HEK293 (cell line): Measurements from ENCODE around the gene PNMA8A.
A peak's percentile ranks its signal among the peaks of the same experiment; 100 is the strongest.

Experiments used
- CTCF ChIA-PET: fragments of 350-600 bp; formaldehyde crosslinking; extraction: SDS; loops from one replicate; lab custom pipeline; 2021; ENCODE audit warnings: antibody characterized with exemption; lab: Yijun Ruan, JAX
- POLR2A ChIA-PET: fragments of 300-600 bp; formaldehyde crosslinking; extraction: SDS; loops from one replicate; lab custom pipeline; 2020; ENCODE audit warnings: antibody characterized with exemption, inconsistent platforms; lab: Yijun Ruan, JAX
- H3K27ac ChIP-seq: fragments of 200-500 bp; sonication (Bioruptor generic); 2 replicates; pipeline ENCODE4 v1.5.1; 2014; ENCODE audit warnings: low read depth, low read length, control low read depth, inconsistent platforms; ENCODE audit errors: extremely low read depth
- H3K36me3 ChIP-seq, 2 experiments: fragments of 200-500 bp in 1 of 2; sonication (Bioruptor generic) in 1 of 2; 1 replicate in 1 of 2; 2 replicates in 1 of 2; pipeline ENCODE4 v1.5.1; 2014 to 2017; ENCODE audit warnings: inconsistent platforms in 2 of 2, low read length in 2 of 2; ENCODE audit not compliant: control insufficient read depth in 2 of 2, insufficient read depth in 1 of 2
- H3K4me1 ChIP-seq: fragments of 200-500 bp; sonication (Bioruptor generic); 2 replicates; pipeline ENCODE4 v1.5.1; 2014; ENCODE audit warnings: mild to moderate bottlenecking, low read length, inconsistent platforms; ENCODE audit not compliant: control insufficient read depth, insufficient read depth
- H3K4me3 ChIP-seq: 2 replicates; pipeline ENCODE4 v1.5.1; 2011; ENCODE audit warnings: low read depth, mild to moderate bottlenecking, control low read depth, low read length, moderate library complexity
- H3K9me3 ChIP-seq: fragments of 200-500 bp; sonication (Bioruptor generic); 2 replicates; pipeline ENCODE4 v1.5.1; 2014; ENCODE audit warnings: low read depth, low read length, inconsistent platforms; ENCODE audit not compliant: control insufficient read depth, insufficient read depth
- KLF16 ChIP-seq: fragments of 450-650 bp; formaldehyde crosslinking; IDR thresholded peaks from 2 replicates; pipeline ENCODE4 v1.5.1; 2017; ENCODE audit warnings: missing biosample characterization, missing genetic modification characterization
- TCF7L2 ChIP-seq: IDR thresholded peaks from 2 replicates; pipeline ENCODE4 v1.6.1; 2011; ENCODE audit warnings: low read depth, mild to moderate bottlenecking, inconsistent platforms, low read length, moderate library complexity, borderline replicate concordance
- ZBTB21 ChIP-seq: fragments of 450-650 bp; formaldehyde crosslinking; IDR thresholded peaks from 2 replicates; pipeline ENCODE4 v1.5.1; 2017; ENCODE audit warnings: missing biosample characterization, missing genetic modification characterization
- ZBTB49 ChIP-seq: fragments of 450-650 bp; formaldehyde crosslinking; IDR thresholded peaks from 2 replicates; pipeline ENCODE4 v1.5.1; 2016; ENCODE audit warnings: missing biosample characterization, missing genetic modification characterization, low read depth
- ZNF16 ChIP-seq: fragments of 450-650 bp; formaldehyde crosslinking; IDR thresholded peaks from 2 replicates; pipeline ENCODE4 v1.5.1; 2016; ENCODE audit warnings: low read depth, missing biosample characterization, missing genetic modification characterization
- ZNF174 ChIP-seq: fragments of 450-650 bp; formaldehyde crosslinking; IDR thresholded peaks from 2 replicates; pipeline ENCODE4 v1.5.0; 2017; ENCODE audit warnings: missing biosample characterization, mild to moderate bottlenecking, missing genetic modification characterization
- ZNF202 ChIP-seq: fragments of 450-650 bp; formaldehyde crosslinking; IDR thresholded peaks from 2 replicates; pipeline ENCODE4 v1.5.1; 2016; ENCODE audit warnings: missing biosample characterization, missing genetic modification characterization, borderline replicate concordance
- ZNF211 ChIP-seq: fragments of 450-650 bp; formaldehyde crosslinking; IDR thresholded peaks from 2 replicates; pipeline ENCODE4 v1.5.1; 2016; ENCODE audit warnings: low read depth, missing biosample characterization, missing genetic modification characterization
- ZNF248 ChIP-seq: fragments of 450-650 bp; formaldehyde crosslinking; IDR thresholded peaks from 2 replicates; pipeline ENCODE4 v1.5.1; 2017; ENCODE audit warnings: missing biosample characterization, missing genetic modification characterization
- ZNF26 ChIP-seq: fragments of 450-650 bp; formaldehyde crosslinking; IDR thresholded peaks from 2 replicates; pipeline ENCODE4 v1.5.1; 2016; ENCODE audit warnings: missing biosample characterization, missing genetic modification characterization
- ZNF266 ChIP-seq: fragments of 450-650 bp; formaldehyde crosslinking; IDR thresholded peaks from 2 replicates; pipeline ENCODE4 v1.5.1; 2016; ENCODE audit warnings: missing biosample characterization, missing genetic modification characterization, low read depth
- ZNF362 ChIP-seq: fragments of 450-650 bp; formaldehyde crosslinking; IDR thresholded peaks from 2 replicates; pipeline ENCODE4 v1.5.1; 2016; ENCODE audit warnings: missing biosample characterization, missing genetic modification characterization
- ZNF37A ChIP-seq: fragments of 450-650 bp; IDR thresholded peaks from 2 replicates; pipeline ENCODE4 v1.5.1; 2018; ENCODE audit warnings: missing biosample characterization, missing genetic modification characterization
- ZNF391 ChIP-seq: fragments of 450-650 bp; formaldehyde crosslinking; IDR thresholded peaks from 2 replicates; pipeline ENCODE4 v1.5.1; 2016; ENCODE audit warnings: low read depth, missing biosample characterization, missing genetic modification characterization, borderline replicate concordance
- ZNF394 ChIP-seq: fragments of 450-650 bp; formaldehyde crosslinking; IDR thresholded peaks from 2 replicates; pipeline ENCODE4 v1.5.1; 2016; ENCODE audit warnings: missing biosample characterization, missing genetic modification characterization, mild to moderate bottlenecking, moderate library complexity, borderline replicate concordance
- ZNF398 ChIP-seq: fragments of 450-650 bp; formaldehyde crosslinking; IDR thresholded peaks from 2 replicates; pipeline ENCODE4 v1.5.1; 2017; ENCODE audit warnings: missing biosample characterization, missing genetic modification characterization
- ZNF426 ChIP-seq: fragments of 450-650 bp; formaldehyde crosslinking; IDR thresholded peaks from 2 replicates; pipeline ENCODE4 v1.5.1; 2017; ENCODE audit warnings: missing biosample characterization, missing genetic modification characterization, mild to moderate bottlenecking, inconsistent platforms, moderate library complexity
- ZNF560 ChIP-seq: fragments of 450-650 bp; formaldehyde crosslinking; IDR thresholded peaks from 2 replicates; pipeline ENCODE4 v1.5.1; 2017; ENCODE audit warnings: missing biosample characterization, missing genetic modification characterization, borderline replicate concordance
- ZNF585B ChIP-seq: fragments of 450-650 bp; formaldehyde crosslinking; IDR thresholded peaks from 2 replicates; pipeline ENCODE4 v1.5.1; 2016; ENCODE audit warnings: missing biosample characterization, missing genetic modification characterization
- ZNF600 ChIP-seq: fragments of 450-650 bp; formaldehyde crosslinking; IDR thresholded peaks from 2 replicates; pipeline ENCODE4 v1.5.1; 2016; ENCODE audit warnings: missing biosample characterization, missing genetic modification characterization
- ZNF639 ChIP-seq: fragments of 450-650 bp; formaldehyde crosslinking; IDR thresholded peaks from 2 replicates; pipeline ENCODE4 v1.5.1; 2016; ENCODE audit warnings: missing biosample characterization, missing genetic modification characterization
- ZNF677 ChIP-seq: fragments of 450-650 bp; IDR thresholded peaks from 2 replicates; pipeline ENCODE4 v1.5.0; 2018; ENCODE audit warnings: missing biosample characterization, mild to moderate bottlenecking, missing genetic modification characterization, moderate library complexity
- ZNF776 ChIP-seq: fragments of 450-650 bp; formaldehyde crosslinking; IDR thresholded peaks from 2 replicates; pipeline ENCODE4 v1.5.0; 2017; ENCODE audit warnings: missing biosample characterization, missing genetic modification characterization, borderline replicate concordance
- ZSCAN4 ChIP-seq: fragments of 450-650 bp; formaldehyde crosslinking; IDR thresholded peaks from 2 replicates; pipeline ENCODE4 v1.5.1; 2017; ENCODE audit warnings: missing biosample characterization, missing genetic modification characterization

The PNMA8A gene

GRCh38 chr19:46481223-46481848 is 10.0 kb upstream of the PNMA8A start:
- ChIA-PET CTCF (interaction anchor here (0.6 to 6.7 kb wide), 5 partner anchors 14 to 109 kb away, joined by 3 to 51 read pairs (median 4); partner anchors contain the start of gene PNMA8B), POLR2A (no interaction called here)
- no peaks in the 10 kb centered on the region for H3K9me3 ChIP-seq
- H3K36me3 ChIP-seq, result no peaks in the 10 kb centered on the region; a peak in 1 of 3 replicates
- peaks cover 6% of the 10 kb centered on the region for H3K4me1 ChIP-seq
- H3K27ac ChIP-seq, result no peak overlapping the region
- TF ChIP-seq ZNF394 (tag by site-specific recombination) (no peak), ZBTB49 (tag by site-specific recombination) (no peak), ZNF426 (no peak), ZNF677 (tag by site-specific recombination) (no peak), ZNF600 (tag by site-specific recombination) (no peak), ZNF16 (no peak), ZNF202 (tag by site-specific recombination) (no peak), ZNF266 (tag by site-specific recombination) (no peak), ZNF37A (tag by site-specific recombination) (no peak), ZNF391 (no peak), ZNF585B (tag by site-specific recombination) (no peak), ZBTB21 (tag by site-specific recombination) (no peak), ZNF248 (tag by site-specific recombination) (no peak), ZNF639 (tag by site-specific recombination) (no peak), TCF7L2 (no peak), ZNF362 (tag by site-specific recombination) (no peak)
- H3K4me3 ChIP-seq, result no peak overlapping the region

- ChIA-PET CTCF (interaction anchor here (6.7 kb wide), 2 partner anchors 80 to 85 kb away, joined by 46 to 51 read pairs; no protein-coding TSS in a partner anchor), POLR2A (interaction anchor here (1.0 kb wide), 1 partner anchor 67 kb away, joined by 4 read pairs; the partner anchor contains the start of gene CCDC8)
- Histone ChIP-seq H3K27ac (no peak overlapping the region), H3K36me3 (no peaks in the 10 kb centered on the region; a peak in 1 of 3 replicates), H3K4me3 (no peak overlapping the region), H3K9me3 (no peaks in the 10 kb centered on the region), H3K4me1 (peaks cover 6% of the 10 kb centered on the region)
- TF ChIP-seq ZNF26 (tag by site-specific recombination) (no peak), KLF16 (no peak), ZSCAN4 (tag by site-specific recombination) (no peak), ZNF560 (no peak), ZNF776 (tag by site-specific recombination) (no peak), ZNF211 (no peak), ZNF398 (tag by site-specific recombination) (0 out of 2 replicates have a peak, but pooled peaks have one; percentile 18), ZNF174 (tag by site-specific recombination) (no peak)
Measured at GRCh38 chr19:46480415-46480814, 9.1 kb upstream of the PNMA8A start.
